LHCN-M2 (cell line): ENCODE results near the gene RUNX2. TPM values are rescaled to one million over a fixed set of nuclear protein-coding genes. Genes with fewer than 3 reads are reported as not detected.

ENCODE experiments used
- DNase-seq: peaks from one replicate; pipeline ENCODE4 v3.0.0-alpha.2; 2012; ENCODE audit warnings: low read depth
- total RNA-seq: library from RNA; depleted of rRNA; stranded (reverse); fragments of >200 nt; gene quantifications from 2 replicates; pipeline ENCODE4 v1.2.3, GENCODE V29; 2014

The RUNX2 gene
- total RNA-seq, 1 experiment from 2014 or later: 27.7 TPM

DNA sequence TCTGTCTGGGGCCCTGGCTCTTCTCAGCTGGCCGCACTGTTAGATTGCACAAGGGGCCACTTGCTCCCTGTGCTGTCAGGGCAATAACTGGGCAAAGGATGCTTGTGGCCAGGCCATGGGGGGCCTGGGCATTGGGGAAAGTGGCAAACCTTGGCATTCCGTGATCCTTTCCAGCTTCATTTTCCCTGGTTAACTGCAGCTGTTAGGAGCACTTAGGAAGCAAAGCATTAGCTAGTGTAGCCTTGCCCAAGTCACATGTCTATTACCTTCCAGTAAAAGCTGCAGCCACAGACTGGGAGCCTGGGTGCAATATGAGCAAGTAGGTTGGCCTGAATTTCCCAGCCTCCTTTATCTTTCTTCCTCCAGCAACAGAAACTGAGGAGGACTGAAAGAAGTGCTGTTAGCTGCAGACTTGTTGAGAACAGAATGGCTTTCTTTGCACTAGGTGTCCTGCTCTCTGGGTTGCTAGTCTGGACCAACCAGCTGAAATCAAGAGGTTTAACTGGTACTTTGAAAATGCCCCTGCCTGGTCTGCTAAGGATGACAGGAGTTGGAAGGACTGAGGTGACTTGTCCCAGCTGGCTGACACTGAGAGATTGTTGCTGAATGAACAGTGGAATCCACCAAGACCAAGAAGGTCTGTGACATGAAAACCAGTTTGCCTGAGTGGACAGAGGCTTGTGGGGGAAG, 361.9 kb downstream of the RUNX2 start:
- DNase-seq: peak; percentile 70

DNA sequence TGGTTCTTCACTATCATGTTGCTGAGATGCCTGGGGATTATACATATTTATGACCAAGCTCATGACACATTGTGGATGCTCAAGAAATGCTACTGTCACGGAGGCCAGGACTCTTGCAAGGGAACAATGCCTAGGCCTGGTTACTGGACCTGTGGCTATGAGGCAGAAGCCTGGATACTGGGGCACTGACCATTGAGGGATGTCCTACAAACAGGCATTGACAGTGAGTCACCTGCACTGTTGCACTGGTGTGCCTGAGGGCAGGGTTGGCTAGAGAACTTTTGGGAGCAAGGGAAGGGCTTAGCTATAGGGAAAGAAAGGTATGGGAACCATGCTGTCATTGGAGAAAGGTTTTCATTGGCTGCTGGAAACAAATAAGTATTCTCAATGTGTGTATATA, 362.7 kb downstream of the RUNX2 start:
- DNase-seq: no peak

DNA sequence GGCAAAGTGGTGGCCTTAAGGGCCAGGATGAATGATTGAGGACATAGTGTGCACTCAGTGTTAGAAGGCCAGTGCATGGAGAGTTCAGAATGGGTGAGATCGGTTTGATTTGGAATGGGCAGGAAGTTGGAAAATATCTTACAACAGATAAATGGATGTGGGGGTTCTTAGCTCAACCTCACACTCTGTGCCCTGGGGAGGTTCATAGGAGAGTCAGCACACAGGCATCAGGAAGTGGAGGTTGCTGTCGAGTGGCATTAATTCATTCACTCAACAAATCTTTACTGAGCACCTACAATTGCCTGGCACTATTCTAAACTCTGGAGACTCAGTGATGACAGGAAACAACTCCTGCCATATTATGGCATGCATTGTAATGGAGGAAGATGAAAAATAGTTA, 363.3 kb downstream of the RUNX2 start:
- DNase-seq: no peak

DNA sequence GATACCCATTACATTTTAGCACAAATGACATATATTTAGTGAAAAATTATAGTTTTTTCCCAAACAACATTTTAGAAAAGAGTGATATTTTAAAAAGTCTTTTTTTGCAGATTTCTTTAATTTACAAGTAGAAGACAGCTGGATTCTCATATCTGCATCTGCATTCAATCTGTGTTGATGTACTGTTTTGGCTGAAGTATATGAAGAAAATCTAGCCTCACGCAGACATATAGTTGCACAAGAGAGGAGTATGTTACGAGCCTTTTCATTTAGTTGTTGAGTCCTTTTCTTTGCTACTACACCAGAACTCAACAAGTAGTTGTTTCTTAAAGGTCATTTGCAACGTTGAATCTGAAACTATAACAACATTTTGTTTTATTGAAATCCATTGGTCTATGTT, 363.9 kb downstream of the RUNX2 start:
- DNase-seq: no peak

DNA sequence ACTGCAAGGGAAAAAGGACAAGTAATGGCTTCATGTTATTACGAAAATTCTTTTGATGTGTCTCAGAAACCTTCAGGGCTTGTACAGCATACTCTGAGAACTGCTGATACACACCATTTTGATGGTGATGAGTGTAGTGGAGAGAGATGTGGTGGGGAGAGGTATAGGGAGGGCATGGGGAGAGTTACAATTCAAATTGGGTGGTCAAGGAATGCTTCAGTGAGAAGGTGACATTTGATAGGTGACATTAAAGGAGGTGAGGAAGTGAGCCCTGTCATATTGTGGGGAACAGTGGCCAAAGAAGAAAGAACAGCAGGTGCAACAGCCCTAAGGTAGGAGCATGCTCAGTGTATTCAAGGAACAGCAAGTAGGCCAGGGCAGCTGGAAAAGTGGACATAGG, 368.6 kb downstream of the RUNX2 start:
- DNase-seq: no peak

DNA sequence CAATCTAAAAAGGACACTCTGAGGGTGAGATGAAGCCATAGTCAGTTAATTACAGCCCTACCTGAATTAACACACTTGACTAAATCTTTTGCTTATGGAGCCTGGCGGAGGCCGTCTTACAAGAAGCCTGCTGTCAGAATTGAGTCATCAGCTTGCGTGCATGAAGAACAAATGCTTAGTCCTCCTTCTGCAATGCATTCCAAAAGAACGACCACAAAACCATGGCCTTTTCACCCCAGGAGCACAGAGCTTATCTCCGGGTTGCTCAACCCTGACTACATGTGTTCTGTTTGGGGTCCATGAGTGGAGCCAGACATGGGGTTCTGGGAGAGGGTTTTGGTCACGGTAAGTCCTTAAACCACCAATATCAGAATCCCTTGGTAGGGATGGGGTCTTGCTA, 369.5 kb downstream of the RUNX2 start:
- DNase-seq: peak; percentile 100

GRCh38 chr6:45698046-45698445, 369.9 kb downstream of the RUNX2 start:
- no peak for DNase-seq

- DNase-seq: no peak
These were observed 371.5 kb downstream of the RUNX2 start for GRCh38 chr6:45699663-45700062.

DNA sequence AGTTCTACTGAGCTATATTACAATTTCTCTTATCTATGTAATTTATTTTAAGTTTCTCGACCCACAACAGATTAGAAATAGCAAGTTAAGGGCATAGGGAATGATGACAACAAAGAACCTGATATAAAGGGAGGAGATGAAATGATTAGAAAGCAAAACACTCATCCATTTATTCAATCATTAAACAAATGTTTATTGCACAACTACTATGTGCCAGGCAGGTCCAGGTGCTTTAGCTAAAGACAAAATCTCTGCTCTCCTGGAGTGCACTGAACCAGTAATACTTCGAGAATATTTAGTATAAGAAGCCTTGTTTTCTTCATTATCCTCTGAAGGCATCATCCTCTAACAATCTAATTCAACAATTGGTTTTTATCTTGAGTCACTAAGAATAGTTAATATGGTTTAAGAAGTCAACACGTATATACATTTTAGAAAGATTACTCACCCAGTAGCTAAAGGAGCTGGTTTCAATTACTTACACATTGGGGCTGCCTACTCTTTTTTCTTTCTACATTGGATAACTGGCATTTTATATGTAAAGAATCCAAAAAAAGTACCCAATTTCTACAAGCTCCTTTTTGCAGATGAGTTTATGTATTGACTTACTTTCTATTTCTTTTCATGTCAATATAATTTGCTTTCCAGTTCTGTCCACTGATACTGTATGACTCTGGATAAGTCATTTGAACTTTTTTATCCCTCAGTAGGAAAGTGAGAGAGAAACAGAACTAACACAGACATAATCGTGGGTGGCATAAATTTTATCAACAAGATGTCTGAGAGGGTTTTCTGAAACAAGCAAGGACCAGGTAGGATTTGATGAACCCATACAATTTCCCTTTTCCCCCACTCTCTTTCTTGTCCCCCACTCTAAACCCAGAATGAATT, 375.0 kb downstream of the RUNX2 start:
- DNase-seq: peak; percentile 46

DNA sequence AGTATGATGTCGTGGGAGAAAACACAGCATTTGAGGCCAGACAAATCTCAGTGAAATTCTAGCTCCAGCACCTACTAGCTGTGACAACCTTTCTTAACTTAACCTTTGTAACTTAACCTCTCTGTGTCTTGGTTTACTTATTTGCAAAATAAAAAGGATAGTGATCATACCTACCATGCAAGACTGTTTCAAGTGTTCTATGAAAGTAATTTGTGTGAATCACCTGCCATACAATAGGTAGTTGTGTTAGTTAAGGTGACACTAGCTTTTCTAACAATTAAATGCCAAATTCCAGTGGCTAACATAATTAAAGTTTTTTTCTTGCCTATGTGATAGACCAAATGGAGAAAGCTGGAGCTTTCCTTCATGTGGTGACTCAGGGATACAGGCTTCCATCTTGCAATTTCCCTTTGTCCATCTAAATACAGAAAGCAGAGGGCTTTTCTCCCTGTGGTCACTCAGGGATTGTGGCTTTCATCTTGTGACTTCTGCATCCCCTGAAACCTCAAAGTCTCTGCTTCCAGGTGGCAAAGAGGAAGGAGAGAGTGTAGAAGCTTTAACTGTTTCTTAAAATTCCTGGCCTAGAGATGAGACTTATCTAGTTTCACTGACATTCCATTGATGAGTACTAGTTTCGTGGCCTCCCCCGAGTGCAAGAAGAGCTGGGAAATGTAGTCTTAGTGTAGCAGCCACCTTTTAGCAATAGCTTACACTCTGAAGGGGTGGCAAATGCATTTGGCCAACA, 376.1 kb downstream of the RUNX2 start:
- peak; percentile 55 for DNase-seq

DNA sequence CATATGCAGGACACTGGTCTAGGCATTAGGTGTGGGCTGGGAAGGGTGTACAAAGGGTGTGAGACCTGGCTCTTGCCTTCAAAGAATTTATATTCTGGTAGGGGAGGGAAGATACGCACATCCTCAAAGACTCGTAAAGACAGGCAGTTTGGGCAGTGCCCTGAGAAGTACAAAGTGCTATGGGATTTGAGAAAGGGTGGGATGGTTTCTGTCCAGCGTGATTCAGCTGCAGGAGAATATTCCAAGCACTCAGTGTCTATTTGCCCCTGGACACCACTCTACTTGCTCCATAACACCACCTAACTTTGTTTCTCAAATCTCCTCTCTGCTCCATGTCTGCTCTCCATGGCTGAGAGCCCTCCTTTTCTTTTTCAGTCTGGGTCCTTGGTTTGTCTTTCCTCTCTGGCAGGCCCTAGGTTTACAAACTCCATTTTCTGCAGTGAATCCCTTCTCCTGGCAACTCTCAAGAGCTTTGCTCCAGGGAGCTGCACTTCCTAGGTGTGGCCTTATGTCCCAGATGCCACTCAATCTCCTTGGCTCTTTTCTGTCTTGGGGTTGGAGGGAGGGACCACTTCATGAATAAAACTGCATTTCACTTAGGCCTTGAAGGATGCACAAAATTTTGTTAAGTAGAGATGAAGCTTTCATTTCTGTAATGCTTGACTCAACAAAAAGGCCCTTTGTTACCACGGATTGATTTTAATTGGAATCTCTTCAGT, 377.2 kb downstream of the RUNX2 start:
- DNase-seq: no peak

DNA sequence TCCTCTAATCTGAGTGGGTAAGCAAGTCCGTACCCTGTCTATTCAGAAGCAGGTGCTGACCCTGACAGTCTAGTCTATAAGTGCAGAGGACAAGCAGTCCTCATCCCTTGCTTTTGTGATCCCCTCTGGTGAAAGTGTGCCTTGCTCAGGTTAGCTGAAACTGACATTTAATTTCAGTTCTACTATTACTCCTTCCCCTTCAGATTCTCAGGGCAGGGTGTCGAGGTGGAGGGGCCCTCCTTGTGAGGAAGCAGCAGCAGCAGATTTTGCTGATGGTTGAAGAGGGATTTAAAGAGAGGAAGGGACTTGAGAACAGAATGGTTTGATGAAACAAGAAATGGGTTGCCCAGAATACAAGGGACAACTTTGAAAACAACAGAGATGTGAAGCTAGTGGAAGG, 378.2 kb downstream of the RUNX2 start:
- DNase-seq: no peak

DNA sequence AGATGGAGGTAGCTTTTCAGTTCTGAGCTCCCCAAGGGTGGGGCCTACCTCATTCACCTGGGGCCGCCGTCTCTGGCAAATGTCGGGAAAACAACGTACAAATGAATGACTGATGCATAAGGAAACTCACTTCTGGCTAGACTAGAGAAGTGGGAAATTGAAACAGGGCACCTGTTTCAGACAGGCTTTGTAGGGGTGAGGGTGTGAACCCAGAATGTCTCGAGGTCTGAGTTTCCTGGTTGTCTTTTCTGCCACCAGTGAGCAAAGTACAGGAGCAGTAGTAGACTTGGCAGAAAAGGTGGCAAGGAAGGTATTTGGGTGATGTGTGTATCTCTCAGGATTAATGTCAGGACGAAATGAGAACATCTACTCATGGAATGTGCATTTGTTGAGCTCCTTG, 379.0 kb downstream of the RUNX2 start:
- no peak for DNase-seq

DNA sequence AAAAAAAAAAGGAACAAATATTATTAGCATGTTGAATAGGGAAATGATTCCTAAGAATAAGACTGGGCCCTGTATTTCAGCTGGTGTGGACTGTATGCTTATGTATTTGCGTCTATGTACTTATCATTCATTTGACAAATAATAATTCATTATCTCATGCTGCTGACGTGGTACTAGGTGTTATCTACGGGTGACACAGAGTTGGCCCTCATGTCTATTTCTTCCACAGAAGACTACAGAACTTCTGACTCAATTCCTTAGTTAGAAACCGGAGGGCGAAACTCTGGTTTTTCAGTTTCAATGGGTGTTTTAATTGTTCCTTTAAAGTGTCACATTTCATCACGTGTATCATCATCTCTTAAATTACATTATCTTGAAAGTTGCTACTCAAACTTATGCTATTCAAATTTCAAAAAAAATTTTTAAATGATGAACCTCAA, 381.7 kb downstream of the RUNX2 start:
- no peak for DNase-seq

DNA sequence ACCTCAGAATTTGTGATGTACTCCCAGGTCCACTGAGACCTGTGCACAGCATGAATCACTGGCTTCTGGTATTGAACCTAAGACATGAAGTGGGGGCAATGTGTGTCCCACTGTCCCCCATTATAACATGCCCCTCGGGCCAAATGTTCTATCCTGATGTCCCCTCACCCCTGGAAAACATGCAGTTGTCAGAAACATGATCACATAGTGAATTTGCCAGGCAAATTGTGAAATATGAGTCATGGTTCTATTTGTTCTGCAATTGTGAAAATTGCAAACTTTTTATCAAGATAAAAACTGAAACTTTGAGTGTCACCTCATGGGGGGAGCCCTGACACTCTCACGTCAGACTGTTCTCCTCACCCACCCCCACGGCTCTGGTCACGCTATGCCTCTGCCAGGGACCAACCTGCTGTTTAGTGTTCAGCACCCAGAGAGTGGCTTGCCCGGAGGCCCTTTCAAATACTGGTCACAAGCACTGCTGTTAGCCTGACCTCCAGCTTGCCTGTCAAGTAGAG, 382.2 kb downstream of the RUNX2 start:
- peak; percentile 88 for DNase-seq

DNA sequence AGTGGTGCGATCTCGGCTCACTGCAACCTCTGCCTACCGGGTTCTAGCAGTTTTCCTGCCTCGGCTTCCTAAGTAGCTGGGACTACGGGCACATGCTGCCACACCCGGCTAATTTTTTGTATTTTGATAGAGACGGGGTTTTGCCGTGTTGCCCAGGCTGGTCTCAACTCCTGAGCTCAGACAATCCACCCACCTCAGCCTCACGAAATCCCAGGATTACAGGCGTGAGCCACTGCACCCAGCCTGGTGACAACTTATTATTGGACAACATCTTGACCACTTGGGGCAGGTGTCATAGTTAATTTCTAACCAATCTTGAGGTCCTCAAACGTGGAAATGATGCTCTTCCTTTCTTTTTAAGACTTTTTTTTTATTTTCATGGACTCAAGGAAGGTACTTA, 383.9 kb downstream of the RUNX2 start:
- no peak for DNase-seq

- peak; percentile 37 for DNase-seq
These were observed 384.7 kb downstream of the RUNX2 start for GRCh38 chr6:45712786-45713185.
